Measurements from ENCODE around the gene CHERP.
A peak's percentile ranks its signal among the peaks of the same experiment; 100 is the strongest.

The CHERP gene

GRCh38 chr19:16577531-16577985 lies 35.3 kb upstream of the CHERP start:
- no peak for TF ChIP-seq CTCF (IDR thresholded peaks at IDR 0.05; ENCODE audit: insufficient read depth, low read length, poor library complexity, severe bottlenecking)
- no peak for DNase-seq (ENCODE audit: extremely low read depth, insufficient read length)
- Histone ChIP-seq H3K4me3 (replicated peaks; ENCODE audit: low read depth, low read length) (no peak overlapping the region), H3K27me3 (replicated peaks; ENCODE audit: control insufficient read depth, insufficient read depth, low read length) (no peaks in the 10 kb centered on the region), H3K36me3 (ENCODE audit: control insufficient read depth, insufficient read depth, low read length) (peaks cover 38% of the 10 kb centered on the region)

GRCh38 chr19:16576690-16577530 lies 34.7 kb upstream of the CHERP start:
- DNase-seq (ENCODE audit: extremely low read depth, insufficient read length) = no peak
- H3K4me3 ChIP-seq (replicated peaks; ENCODE audit: low read depth, low read length) = no peak overlapping the region
- peaks cover 37% of the 10 kb centered on the region for H3K36me3 ChIP-seq (ENCODE audit: control insufficient read depth, insufficient read depth, low read length)
- no peaks in the 10 kb centered on the region for H3K27me3 ChIP-seq (replicated peaks; ENCODE audit: control insufficient read depth, insufficient read depth, low read length)
- no peak for TF ChIP-seq CTCF (IDR thresholded peaks at IDR 0.05; ENCODE audit: insufficient read depth, low read length, poor library complexity, severe bottlenecking)

- no peaks in the 10 kb centered on the region for H3K27me3 ChIP-seq (replicated peaks; ENCODE audit: control insufficient read depth, insufficient read depth, low read length)
- TF ChIP-seq CTCF (IDR thresholded peaks at IDR 0.05; ENCODE audit: insufficient read depth, low read length, poor library complexity, severe bottlenecking) = no peak
- DNase-seq (ENCODE audit: extremely low read depth, insufficient read length) = no peak
- no peak overlapping the region for H3K4me3 ChIP-seq (replicated peaks; ENCODE audit: low read depth, low read length)
- H3K36me3 ChIP-seq (ENCODE audit: control insufficient read depth, insufficient read depth, low read length) = peaks cover 31% of the 10 kb centered on the region
These were observed 33.8 kb upstream of the CHERP start for GRCh38 chr19:16575861-16576689.

GRCh38 chr19:16575282-16575681 lies 33.0 kb upstream of the CHERP start:
- Histone ChIP-seq H3K4me3 (replicated peaks; ENCODE audit: low read depth, low read length) (no peak overlapping the region), H3K27me3 (replicated peaks; ENCODE audit: control insufficient read depth, insufficient read depth, low read length) (no peaks in the 10 kb centered on the region), H3K36me3 (ENCODE audit: control insufficient read depth, insufficient read depth, low read length) (peaks cover 27% of the 10 kb centered on the region)
- DNase-seq (ENCODE audit: extremely low read depth, insufficient read length) = no peak
- TF ChIP-seq CTCF (IDR thresholded peaks at IDR 0.05; ENCODE audit: insufficient read depth, low read length, poor library complexity, severe bottlenecking) = no peak

GRCh38 chr19:16573925-16574324 lies 31.7 kb upstream of the CHERP start:
- DNase-seq (ENCODE audit: extremely low read depth, insufficient read length) = no peak
- no peak for TF ChIP-seq CTCF (IDR thresholded peaks at IDR 0.05; ENCODE audit: insufficient read depth, low read length, poor library complexity, severe bottlenecking)
- H3K36me3 ChIP-seq (ENCODE audit: control insufficient read depth, insufficient read depth, low read length) = peaks cover 27% of the 10 kb centered on the region
- no peaks in the 10 kb centered on the region for H3K27me3 ChIP-seq (replicated peaks; ENCODE audit: control insufficient read depth, insufficient read depth, low read length)
- H3K4me3 ChIP-seq (replicated peaks; ENCODE audit: low read depth, low read length) = peak overlapping the region; percentile 79
